SK-N-SH (cell line): ENCODE results near the gene CHEK1. TPM values are rescaled to one million over a fixed set of nuclear protein-coding genes. Genes with fewer than 3 reads are reported as not detected.

Source experiments
- CTCF ChIA-PET: fragments of 300-600, 350-600 bp; formaldehyde crosslinking; extraction: SDS; loops from one replicate; lab custom pipeline; 2021; lab: Yijun Ruan, JAX
- POLR2A ChIA-PET: fragments of 350-600 bp; sonication (Branson Sonifier 250); formaldehyde crosslinking; extraction: SDS; loops from one replicate; lab custom pipeline; 2020; ENCODE audit warnings: antibody characterized with exemption, inconsistent platforms; lab: Yijun Ruan, JAX
- DNase-seq: peaks from one replicate; pipeline ENCODE4 v3.0.0; 2012
- H2AFZ ChIP-seq: fragments of 200-600 bp; sonication (generic); 2 replicates; pipeline ENCODE4 v1.8.1; 2016; ENCODE audit warnings: antibody characterized with exemption, mild to moderate bottlenecking, low read depth
- H3F3A ChIP-seq: fragments of 200-600 bp; sonication (generic); replicated peaks from 2 replicates; pipeline ENCODE3; 2016; ENCODE audit warnings: antibody characterized with exemption, mild to moderate bottlenecking; ENCODE audit not compliant: insufficient read depth
- H3K27ac ChIP-seq, 2 experiments: fragments of 200-500 bp in 1 of 2; fragments of 200-600 bp in 1 of 2; sonication (Bioruptor generic) in 1 of 2; sonication (generic), shearing (Covaris generic) in 1 of 2; 2 replicates each; pipeline versions ENCODE4 v1.5.1 to v1.6.1; 2014 to 2016; ENCODE audit warnings: low read depth in 2 of 2, inconsistent platforms in 1 of 2, low read length in 1 of 2, mild to moderate bottlenecking in 1 of 2, mixed read lengths in 1 of 2
- H3K27me3 ChIP-seq: fragments of 200-600 bp; sonication (generic), shearing (Covaris generic); 2 replicates; pipeline ENCODE4 v1.6.1; 2016; ENCODE audit warnings: mixed run types; ENCODE audit not compliant: insufficient read depth
- H3K36me3 ChIP-seq, 2 experiments: fragments of 200-500 bp in 1 of 2; fragments of 200-600 bp in 1 of 2; sonication (Bioruptor generic) in 1 of 2; sonication (generic) in 1 of 2; replicated peaks in 1 of 2; 2 replicates each; pipeline versions ENCODE3 to v1.5.1; 2014 to 2016; ENCODE audit warnings: low read length in 1 of 2, mild to moderate bottlenecking in 1 of 2; ENCODE audit not compliant: insufficient read depth in 2 of 2, control insufficient read depth in 1 of 2
- H3K4me1 ChIP-seq, 2 experiments: fragments of 200-500 bp in 1 of 2; fragments of 200-600 bp in 1 of 2; sonication (Bioruptor generic) in 1 of 2; sonication (generic), shearing (Covaris generic) in 1 of 2; 2 replicates each; pipeline versions ENCODE4 v1.5.1 to v1.6.1; 2014 to 2016; ENCODE audit warnings: low read depth in 1 of 2, low read length in 1 of 2, mixed run types in 1 of 2; ENCODE audit not compliant: insufficient read depth in 2 of 2, control insufficient read depth in 1 of 2
- H3K4me2 ChIP-seq: fragments of 200-600 bp; sonication (generic), shearing (Covaris generic); 2 replicates; pipeline ENCODE4 v1.6.1; 2017; ENCODE audit warnings: mixed run types
- H3K4me3 ChIP-seq, 2 experiments: fragments of 200-500 bp in 1 of 2; fragments of 200-600 bp in 1 of 2; sonication (Bioruptor generic) in 1 of 2; sonication (generic), shearing (Covaris generic) in 1 of 2; 2 replicates each; pipeline versions ENCODE4 v1.5.1 to v1.8.1; 2014 to 2016; ENCODE audit warnings: low read depth in 2 of 2, inconsistent platforms in 1 of 2, low read length in 1 of 2, mild to moderate bottlenecking in 1 of 2, mixed read lengths in 1 of 2, moderate library complexity in 1 of 2
- H3K79me2 ChIP-seq: fragments of 200-600 bp; sonication (generic); 2 replicates; pipeline ENCODE4 v1.8.1; 2017; ENCODE audit warnings: mild to moderate bottlenecking; ENCODE audit not compliant: insufficient read depth
- H3K9ac ChIP-seq: fragments of 200-600 bp; sonication (generic); 2 replicates; pipeline ENCODE4 v1.6.1; 2017; ENCODE audit warnings: mixed run types
- H3K9me2 ChIP-seq: fragments of 200-600 bp; sonication (generic); 2 replicates; pipeline ENCODE4 v1.6.1; 2017; ENCODE audit warnings: mixed run types
- H3K9me3 ChIP-seq: fragments of 200-600 bp; sonication (generic); 2 replicates; pipeline ENCODE4 v1.6.1; 2017; ENCODE audit warnings: mixed run types, mild to moderate bottlenecking, moderate library complexity
- H4K20me1 ChIP-seq: fragments of 200-600 bp; sonication (generic); 2 replicates; pipeline ENCODE4 v1.6.1; 2017; ENCODE audit warnings: mild to moderate bottlenecking, mixed run types; ENCODE audit not compliant: insufficient read depth
- ELF1 ChIP-seq: IDR thresholded peaks from 2 replicates; pipeline ENCODE4 v1.4.0; 2012
- EP300 ChIP-seq, 2 experiments: IDR thresholded peaks; 2 replicates each; pipeline versions ENCODE4 v1.4.0 to v1.6.1; 2012; ENCODE audit warnings: borderline replicate concordance in 1 of 2, low read depth in 1 of 2, low read length in 1 of 2
- EZH2phosphoT487 ChIP-seq: fragments of 200-600 bp; sonication (generic); IDR thresholded peaks from 2 replicates; pipeline ENCODE4 v1.6.1; 2017; ENCODE audit warnings: low read depth, mixed run types, mild to moderate bottlenecking, antibody characterized with exemption, moderate library complexity, borderline replicate concordance
- FOSL2 ChIP-seq: IDR thresholded peaks from 2 replicates; pipeline ENCODE4 v1.4.0; 2012; ENCODE audit warnings: low read depth, mild to moderate bottlenecking, moderate library complexity, borderline replicate concordance
- FOXM1 ChIP-seq: IDR thresholded peaks from 2 replicates; pipeline ENCODE4 v1.4.0; 2012; ENCODE audit warnings: low read depth, mild to moderate bottlenecking
- GATA2 ChIP-seq: sonication (generic); formaldehyde crosslinking; IDR thresholded peaks from 2 replicates; pipeline ENCODE4 v1.5.0; 2020; ENCODE audit warnings: mild to moderate bottlenecking, missing genetic modification reagents
- JUND ChIP-seq: IDR thresholded peaks from 2 replicates; pipeline ENCODE4 v1.4.0; 2012
- PBX3 ChIP-seq: IDR thresholded peaks from 2 replicates; pipeline ENCODE4; 2012
- RCOR1 ChIP-seq: fragments of 150-350 bp; IDR thresholded peaks from 2 replicates; pipeline ENCODE4 v1.6.1; 2017; ENCODE audit warnings: antibody characterized with exemption, low read length
- REST ChIP-seq: IDR thresholded peaks from 2 replicates; pipeline ENCODE4 v1.6.1; 2012; ENCODE audit warnings: mild to moderate bottlenecking, low read depth, low read length, moderate library complexity
- RFX5 ChIP-seq: IDR thresholded peaks from 2 replicates; pipeline ENCODE4 v1.6.1; 2012; ENCODE audit warnings: mild to moderate bottlenecking, improper control_type of control experiment, low read length
- SMC3 ChIP-seq: IDR thresholded peaks from 2 replicates; pipeline ENCODE4 v1.6.1; 2012; ENCODE audit warnings: low read depth, low read length, improper control_type of control experiment
- TAF1 ChIP-seq: IDR thresholded peaks from 2 replicates; pipeline ENCODE4 v1.6.1; 2012; ENCODE audit warnings: low read depth, mild to moderate bottlenecking, low read length, moderate library complexity, borderline replicate concordance
- TEAD4 ChIP-seq: IDR thresholded peaks from 2 replicates; pipeline ENCODE4 v1.4.0; 2012; ENCODE audit warnings: mild to moderate bottlenecking, borderline replicate concordance; ENCODE audit not compliant: insufficient read depth
- USF1 ChIP-seq: IDR thresholded peaks from 2 replicates; pipeline ENCODE4 v1.4.0; 2012; ENCODE audit warnings: low read depth, borderline replicate concordance
- WGBS: methylation state at CpG from one replicate; pipeline ENCODE4 v1.1.6; 2017; ENCODE audit warnings: low lambda C conversion rate; 5-methylcytosine and 5-hydroxymethylcytosine counted together
- polyA plus RNA-seq, 3 experiments: library from polyadenylated mRNA; depleted of rRNA; stranded (reverse); fragments of >200 nt; gene quantifications; 2 replicates each; pipeline ENCODE4 v1.2.3, GENCODE V29; 2012

The CHEK1 gene
- polyA plus RNA-seq, 1 of the 3 experiments (the other 2 are of a cell fraction) = 12.1 TPM

GRCh38 chr11:125694951-125695350 is 70.0 kb downstream of the CHEK1 start:
- 35% methylated on average over 2 of the region's 2 CpGs for WGBS
- Histone ChIP-seq H3K79me2 (no peaks in the 10 kb centered on the region), H3K27me3 (peaks cover 14% of the 10 kb centered on the region; the same call in 1 of the 2 replicates), H3K4me3 (no peak overlapping the region), H3K27ac (no peak overlapping the region), H3K9me2 (no peaks in the 10 kb centered on the region), H3K4me1 (no peaks in the 10 kb centered on the region), H4K20me1 (no peaks in the 10 kb centered on the region), H3K9me3 (no peaks in the 10 kb centered on the region), H3K36me3 (no peaks in the 10 kb centered on the region), H2AFZ (no peak overlapping the region), H3F3A (no peaks in the 10 kb centered on the region), H3K9ac (no peak overlapping the region), H3K4me2 (no peak overlapping the region)
- ChIA-PET CTCF (interaction anchor here (2.5 kb wide), 1 partner anchor 12 kb away, joined by 7 read pairs; no protein-coding TSS in a partner anchor), POLR2A (no interaction called here)
- TF ChIP-seq ELF1 (no peak), TEAD4 (no peak)
- DNase-seq = no peak

- no peak overlapping the region for H3K27ac ChIP-seq
- H3K4me2 ChIP-seq = no peak overlapping the region
- CTCF ChIA-PET = no interaction called here
- H3K4me3 ChIP-seq = no peak overlapping the region
- no peak overlapping the region for H2AFZ ChIP-seq
- no peaks in the 10 kb centered on the region for H4K20me1 ChIP-seq
- POLR2A ChIA-PET = no interaction called here
- H3K4me1 ChIP-seq = no peaks in the 10 kb centered on the region
- H3K9me2 ChIP-seq = no peaks in the 10 kb centered on the region
- peaks cover 15% of the 10 kb centered on the region; the same call in 1 of the 2 replicates for H3K27me3 ChIP-seq
- H3F3A ChIP-seq = no peaks in the 10 kb centered on the region
- no peaks in the 10 kb centered on the region for H3K36me3 ChIP-seq
- no peak overlapping the region for H3K9ac ChIP-seq
- WGBS = 44% methylated on average over 6 of the region's 6 CpGs
- no peaks in the 10 kb centered on the region for H3K79me2 ChIP-seq
- no peaks in the 10 kb centered on the region for H3K9me3 ChIP-seq
- TF ChIP-seq EZH2phosphoT487 (no peak), USF1 (no peak), PBX3 (no peak), FOSL2 (no peak), JUND (no peak), TAF1 (no peak), GATA2 (CRISPR knock-in tag) (no peak), FOXM1 (no peak), EP300 (IDR thresholded peaks at IDR 0.05; ENCODE audit: borderline replicate concordance in 1 of 2, low read depth in 1 of 2, low read length in 1 of 2) (no peak), REST (no peak), RFX5 (no peak), RCOR1 (no peak), SMC3 (no peak)
- no peak for DNase-seq
These were observed 76.2 kb downstream of the CHEK1 start for GRCh38 chr11:125701018-125701610.
